GM21515 (cell line): ENCODE results near the gene TSC22D1.

Experiments used
- ATAC-seq: cut with Tn5 transposase; IDR thresholded peaks from one replicate; pipeline ENCODE4 v1.9.1; 2021; ENCODE audit not compliant: unreplicated experiment

Gene TSC22D1

GRCh38 chr13:44508562-44509077 lies 67.5 kb downstream of the TSC22D1 start:
- ATAC-seq = no peak

- ATAC-seq = no peak
Measured at GRCh38 chr13:44507639-44508038, 68.5 kb downstream of the TSC22D1 start.

GRCh38 chr13:44506719-44507118 lies 69.4 kb downstream of the TSC22D1 start:
- no peak for ATAC-seq

GRCh38 chr13:44506251-44506650 lies 69.9 kb downstream of the TSC22D1 start:
- no peak for ATAC-seq

GRCh38 chr13:44504116-44504515 lies 72.0 kb downstream of the TSC22D1 start:
- ATAC-seq = no peak

- no peak for ATAC-seq
Measured at GRCh38 chr13:44498969-44499368, 77.2 kb downstream of the TSC22D1 start.

GRCh38 chr13:44498502-44498901 lies 77.6 kb downstream of the TSC22D1 start:
- ATAC-seq = no peak

- ATAC-seq = no peak
Measured at GRCh38 chr13:44497801-44498200, 78.3 kb downstream of the TSC22D1 start.

GRCh38 chr13:44493213-44493812 lies 82.8 kb downstream of the TSC22D1 start:
- no peak for ATAC-seq

- ATAC-seq = no peak
Measured at GRCh38 chr13:44489751-44490150, 86.4 kb downstream of the TSC22D1 start.

GRCh38 chr13:44487989-44488388 lies 88.1 kb downstream of the TSC22D1 start:
- ATAC-seq = no peak

- peak; percentile 63 for ATAC-seq
Measured at GRCh38 chr13:44484562-44485138, 91.5 kb downstream of the TSC22D1 start.

- no peak for ATAC-seq
Measured at GRCh38 chr13:44474122-44474910, 101.8 kb downstream of the TSC22D1 start.

GRCh38 chr13:44471686-44472085 lies 104.4 kb downstream of the TSC22D1 start:
- ATAC-seq = no peak

- ATAC-seq = no peak
Measured at GRCh38 chr13:44470638-44471562, 105.2 kb downstream of the TSC22D1 start.

GRCh38 chr13:44468874-44469273 lies 107.3 kb downstream of the TSC22D1 start:
- ATAC-seq = no peak

GRCh38 chr13:44465318-44465717 lies 110.8 kb downstream of the TSC22D1 start:
- no peak for ATAC-seq

GRCh38 chr13:44464471-44464870 lies 111.7 kb downstream of the TSC22D1 start:
- no peak for ATAC-seq

GRCh38 chr13:44463759-44464158 lies 112.4 kb downstream of the TSC22D1 start:
- no peak for ATAC-seq

GRCh38 chr13:44459674-44460073 lies 116.5 kb downstream of the TSC22D1 start:
- no peak for ATAC-seq
